HEK293 (cell line): Measurements from ENCODE around the gene NET1.

Experiments
- CTCF ChIA-PET: fragments of 350-600 bp; formaldehyde crosslinking; extraction: SDS; loops from one replicate; lab custom pipeline; 2021; ENCODE audit warnings: antibody characterized with exemption; lab: Yijun Ruan, JAX
- POLR2A ChIA-PET: fragments of 300-600 bp; formaldehyde crosslinking; extraction: SDS; loops from one replicate; lab custom pipeline; 2020; ENCODE audit warnings: antibody characterized with exemption, inconsistent platforms; lab: Yijun Ruan, JAX
- H3K27ac ChIP-seq: fragments of 200-500 bp; sonication (Bioruptor generic); 2 replicates; pipeline ENCODE4 v1.5.1; 2014; ENCODE audit warnings: low read depth, low read length, control low read depth, inconsistent platforms; ENCODE audit errors: extremely low read depth
- H3K36me3 ChIP-seq, 2 experiments: fragments of 200-500 bp in 1 of 2; sonication (Bioruptor generic) in 1 of 2; 1 replicate in 1 of 2; 2 replicates in 1 of 2; pipeline ENCODE4 v1.5.1; 2014 to 2017; ENCODE audit warnings: inconsistent platforms in 2 of 2, low read length in 2 of 2; ENCODE audit not compliant: control insufficient read depth in 2 of 2, insufficient read depth in 1 of 2
- H3K4me1 ChIP-seq: fragments of 200-500 bp; sonication (Bioruptor generic); 2 replicates; pipeline ENCODE4 v1.5.1; 2014; ENCODE audit warnings: mild to moderate bottlenecking, low read length, inconsistent platforms; ENCODE audit not compliant: control insufficient read depth, insufficient read depth
- H3K4me3 ChIP-seq: 2 replicates; pipeline ENCODE4 v1.5.1; 2011; ENCODE audit warnings: low read depth, mild to moderate bottlenecking, control low read depth, low read length, moderate library complexity
- H3K9me3 ChIP-seq: fragments of 200-500 bp; sonication (Bioruptor generic); 2 replicates; pipeline ENCODE4 v1.5.1; 2014; ENCODE audit warnings: low read depth, low read length, inconsistent platforms; ENCODE audit not compliant: control insufficient read depth, insufficient read depth
- EGR2 ChIP-seq: fragments of 450-650 bp; formaldehyde crosslinking; IDR thresholded peaks from 2 replicates; pipeline ENCODE4 v1.5.1; 2016; ENCODE audit warnings: low read depth, missing biosample characterization, missing genetic modification characterization
- REPIN1 ChIP-seq: fragments of 450-650 bp; formaldehyde crosslinking; IDR thresholded peaks from 2 replicates; pipeline ENCODE4 v1.5.1; 2017; ENCODE audit warnings: missing biosample characterization, missing genetic modification characterization, low read depth
- ZNF155 ChIP-seq: fragments of 450-650 bp; formaldehyde crosslinking; IDR thresholded peaks from 2 replicates; pipeline ENCODE4 v1.5.1; 2016; ENCODE audit warnings: missing biosample characterization, missing genetic modification characterization
- ZNF239 ChIP-seq: fragments of 450-650 bp; formaldehyde crosslinking; IDR thresholded peaks from 2 replicates; pipeline ENCODE4 v1.5.1; 2016; ENCODE audit warnings: missing biosample characterization, missing genetic modification characterization
- ZNF416 ChIP-seq: fragments of 450-650 bp; formaldehyde crosslinking; IDR thresholded peaks from 2 replicates; pipeline ENCODE4 v1.5.1; 2016; ENCODE audit warnings: missing biosample characterization, missing genetic modification characterization
- ZNF426 ChIP-seq: fragments of 450-650 bp; formaldehyde crosslinking; IDR thresholded peaks from 2 replicates; pipeline ENCODE4 v1.5.1; 2017; ENCODE audit warnings: missing biosample characterization, missing genetic modification characterization, mild to moderate bottlenecking, inconsistent platforms, moderate library complexity
- ZNF529 ChIP-seq: fragments of 450-650 bp; formaldehyde crosslinking; IDR thresholded peaks from 2 replicates; pipeline ENCODE4 v1.5.1; 2017; ENCODE audit warnings: missing genetic modification characterization, missing biosample characterization; ENCODE audit not compliant: insufficient replicate concordance
- ZXDB ChIP-seq: fragments of 450-650 bp; formaldehyde crosslinking; IDR thresholded peaks from 2 replicates; pipeline ENCODE4 v1.5.1; 2016; ENCODE audit warnings: missing biosample characterization, missing genetic modification characterization
- TF ChIP-seq, protein P1 (sequence below): fragments of 450-650 bp; formaldehyde crosslinking; IDR thresholded peaks from 2 replicates; pipeline ENCODE4 v1.5.1; 2017; ENCODE audit warnings: missing biosample characterization, missing genetic modification characterization
- TF ChIP-seq, protein P2 (sequence below): fragments of 450-650 bp; formaldehyde crosslinking; IDR thresholded peaks from 2 replicates; pipeline ENCODE4 v1.5.1; 2016; ENCODE audit warnings: missing biosample characterization, missing genetic modification characterization
- TF ChIP-seq, protein P3 (sequence below): fragments of 450-650 bp; formaldehyde crosslinking; IDR thresholded peaks from 2 replicates; pipeline ENCODE4 v1.5.1; 2017; ENCODE audit warnings: missing biosample characterization, missing genetic modification characterization
- TF ChIP-seq, protein P4 (sequence below): fragments of 450-650 bp; formaldehyde crosslinking; IDR thresholded peaks from 2 replicates; pipeline ENCODE4 v1.5.1; 2016; ENCODE audit warnings: missing biosample characterization, missing genetic modification characterization, borderline replicate concordance

Gene NET1

DNA sequence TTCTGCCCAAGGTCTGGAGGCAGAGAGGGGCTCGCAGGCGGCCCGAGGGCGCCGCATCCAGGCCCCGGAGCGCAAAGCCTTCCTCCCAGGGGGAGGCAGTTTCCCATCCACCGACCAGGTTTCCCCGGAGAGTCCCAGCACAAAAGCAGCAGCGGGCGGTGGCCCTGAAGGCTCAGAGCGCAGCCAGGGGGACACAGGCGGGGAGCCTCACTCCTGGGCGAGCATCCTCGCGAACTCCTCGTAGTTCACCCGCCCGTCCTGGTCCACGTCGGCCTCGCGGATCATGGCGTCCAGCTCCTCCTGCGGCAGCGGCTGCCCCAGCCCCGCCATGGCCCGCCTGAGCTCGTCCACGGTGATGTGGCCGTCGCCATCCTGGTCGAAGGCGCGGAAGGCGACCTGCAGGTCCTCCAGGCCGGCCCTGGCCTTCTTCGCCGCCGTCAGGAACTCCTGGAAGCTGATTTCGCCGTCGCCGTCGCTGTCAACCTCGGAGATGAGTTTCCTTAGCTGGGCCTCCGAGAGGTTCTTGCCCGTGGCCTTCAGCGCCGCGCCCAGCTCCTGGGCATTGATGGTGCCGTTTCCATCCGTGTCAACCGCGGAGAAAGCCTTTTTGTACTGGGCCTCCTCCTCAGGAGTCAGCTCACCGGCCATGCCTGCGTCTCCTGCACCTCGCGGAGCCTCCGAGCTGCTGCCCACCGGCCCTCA lies 86.6 kb downstream of the NET1 start:
- Histone ChIP-seq H3K4me3 (no peak overlapping the region), H3K4me1 (no peaks in the 10 kb centered on the region), H3K27ac (no peak overlapping the region), H3K9me3 (no peaks in the 10 kb centered on the region), H3K36me3 (no peaks in the 10 kb centered on the region)
- POLR2A ChIA-PET: no interaction called here
- TF ChIP-seq EGR2 (tag by site-specific recombination) (no peak), ZNF155 (tag by site-specific recombination) (no peak), REPIN1 (tag by site-specific recombination) (no peak), ZXDB (tag by site-specific recombination) (no peak), ZNF239 (no peak)
- TF ChIP-seq, protein P1, sequence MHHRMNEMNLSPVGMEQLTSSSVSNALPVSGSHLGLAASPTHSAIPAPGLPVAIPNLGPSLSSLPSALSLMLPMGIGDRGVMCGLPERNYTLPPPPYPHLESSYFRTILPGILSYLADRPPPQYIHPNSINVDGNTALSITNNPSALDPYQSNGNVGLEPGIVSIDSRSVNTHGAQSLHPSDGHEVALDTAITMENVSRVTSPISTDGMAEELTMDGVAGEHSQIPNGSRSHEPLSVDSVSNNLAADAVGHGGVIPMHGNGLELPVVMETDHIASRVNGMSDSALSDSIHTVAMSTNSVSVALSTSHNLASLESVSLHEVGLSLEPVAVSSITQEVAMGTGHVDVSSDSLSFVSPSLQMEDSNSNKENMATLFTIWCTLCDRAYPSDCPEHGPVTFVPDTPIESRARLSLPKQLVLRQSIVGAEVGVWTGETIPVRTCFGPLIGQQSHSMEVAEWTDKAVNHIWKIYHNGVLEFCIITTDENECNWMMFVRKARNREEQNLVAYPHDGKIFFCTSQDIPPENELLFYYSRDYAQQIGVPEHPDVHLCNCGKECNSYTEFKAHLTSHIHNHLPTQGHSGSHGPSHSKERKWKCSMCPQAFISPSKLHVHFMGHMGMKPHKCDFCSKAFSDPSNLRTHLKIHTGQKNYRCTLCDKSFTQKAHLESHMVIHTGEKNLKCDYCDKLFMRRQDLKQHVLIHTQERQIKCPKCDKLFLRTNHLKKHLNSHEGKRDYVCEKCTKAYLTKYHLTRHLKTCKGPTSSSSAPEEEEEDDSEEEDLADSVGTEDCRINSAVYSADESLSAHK (tag by site-specific recombination): no peak
- TF ChIP-seq, protein P2, sequence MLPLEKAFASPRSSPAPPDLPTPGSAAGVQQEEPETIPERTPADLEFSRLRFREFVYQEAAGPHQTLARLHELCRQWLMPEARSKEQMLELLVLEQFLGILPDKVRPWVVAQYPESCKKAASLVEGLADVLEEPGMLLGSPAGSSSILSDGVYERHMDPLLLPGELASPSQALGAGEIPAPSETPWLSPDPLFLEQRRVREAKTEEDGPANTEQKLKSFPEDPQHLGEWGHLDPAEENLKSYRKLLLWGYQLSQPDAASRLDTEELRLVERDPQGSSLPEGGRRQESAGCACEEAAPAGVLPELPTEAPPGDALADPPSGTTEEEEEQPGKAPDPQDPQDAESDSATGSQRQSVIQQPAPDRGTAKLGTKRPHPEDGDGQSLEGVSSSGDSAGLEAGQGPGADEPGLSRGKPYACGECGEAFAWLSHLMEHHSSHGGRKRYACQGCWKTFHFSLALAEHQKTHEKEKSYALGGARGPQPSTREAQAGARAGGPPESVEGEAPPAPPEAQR: no peak
- TF ChIP-seq, protein P3, sequence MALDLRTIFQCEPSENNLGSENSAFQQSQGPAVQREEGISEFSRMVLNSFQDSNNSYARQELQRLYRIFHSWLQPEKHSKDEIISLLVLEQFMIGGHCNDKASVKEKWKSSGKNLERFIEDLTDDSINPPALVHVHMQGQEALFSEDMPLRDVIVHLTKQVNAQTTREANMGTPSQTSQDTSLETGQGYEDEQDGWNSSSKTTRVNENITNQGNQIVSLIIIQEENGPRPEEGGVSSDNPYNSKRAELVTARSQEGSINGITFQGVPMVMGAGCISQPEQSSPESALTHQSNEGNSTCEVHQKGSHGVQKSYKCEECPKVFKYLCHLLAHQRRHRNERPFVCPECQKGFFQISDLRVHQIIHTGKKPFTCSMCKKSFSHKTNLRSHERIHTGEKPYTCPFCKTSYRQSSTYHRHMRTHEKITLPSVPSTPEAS (tag by site-specific recombination): no peak
- TF ChIP-seq, protein P4, sequence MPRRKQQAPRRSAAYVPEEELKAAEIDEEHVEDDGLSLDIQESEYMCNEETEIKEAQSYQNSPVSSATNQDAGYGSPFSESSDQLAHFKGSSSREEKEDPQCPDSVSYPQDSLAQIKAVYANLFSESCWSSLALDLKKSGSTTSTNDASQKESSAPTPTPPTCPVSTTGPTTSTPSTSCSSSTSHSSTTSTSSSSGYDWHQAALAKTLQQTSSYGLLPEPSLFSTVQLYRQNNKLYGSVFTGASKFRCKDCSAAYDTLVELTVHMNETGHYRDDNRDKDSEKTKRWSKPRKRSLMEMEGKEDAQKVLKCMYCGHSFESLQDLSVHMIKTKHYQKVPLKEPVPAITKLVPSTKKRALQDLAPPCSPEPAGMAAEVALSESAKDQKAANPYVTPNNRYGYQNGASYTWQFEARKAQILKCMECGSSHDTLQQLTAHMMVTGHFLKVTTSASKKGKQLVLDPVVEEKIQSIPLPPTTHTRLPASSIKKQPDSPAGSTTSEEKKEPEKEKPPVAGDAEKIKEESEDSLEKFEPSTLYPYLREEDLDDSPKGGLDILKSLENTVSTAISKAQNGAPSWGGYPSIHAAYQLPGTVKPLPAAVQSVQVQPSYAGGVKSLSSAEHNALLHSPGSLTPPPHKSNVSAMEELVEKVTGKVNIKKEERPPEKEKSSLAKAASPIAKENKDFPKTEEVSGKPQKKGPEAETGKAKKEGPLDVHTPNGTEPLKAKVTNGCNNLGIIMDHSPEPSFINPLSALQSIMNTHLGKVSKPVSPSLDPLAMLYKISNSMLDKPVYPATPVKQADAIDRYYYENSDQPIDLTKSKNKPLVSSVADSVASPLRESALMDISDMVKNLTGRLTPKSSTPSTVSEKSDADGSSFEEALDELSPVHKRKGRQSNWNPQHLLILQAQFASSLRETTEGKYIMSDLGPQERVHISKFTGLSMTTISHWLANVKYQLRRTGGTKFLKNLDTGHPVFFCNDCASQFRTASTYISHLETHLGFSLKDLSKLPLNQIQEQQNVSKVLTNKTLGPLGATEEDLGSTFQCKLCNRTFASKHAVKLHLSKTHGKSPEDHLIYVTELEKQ (tag by site-specific recombination): no peak
- CTCF ChIA-PET: interaction anchor here (2.8 kb wide), 1 partner anchor 124 kb away, joined by 11 read pairs; no protein-coding TSS in a partner anchor

DNA sequence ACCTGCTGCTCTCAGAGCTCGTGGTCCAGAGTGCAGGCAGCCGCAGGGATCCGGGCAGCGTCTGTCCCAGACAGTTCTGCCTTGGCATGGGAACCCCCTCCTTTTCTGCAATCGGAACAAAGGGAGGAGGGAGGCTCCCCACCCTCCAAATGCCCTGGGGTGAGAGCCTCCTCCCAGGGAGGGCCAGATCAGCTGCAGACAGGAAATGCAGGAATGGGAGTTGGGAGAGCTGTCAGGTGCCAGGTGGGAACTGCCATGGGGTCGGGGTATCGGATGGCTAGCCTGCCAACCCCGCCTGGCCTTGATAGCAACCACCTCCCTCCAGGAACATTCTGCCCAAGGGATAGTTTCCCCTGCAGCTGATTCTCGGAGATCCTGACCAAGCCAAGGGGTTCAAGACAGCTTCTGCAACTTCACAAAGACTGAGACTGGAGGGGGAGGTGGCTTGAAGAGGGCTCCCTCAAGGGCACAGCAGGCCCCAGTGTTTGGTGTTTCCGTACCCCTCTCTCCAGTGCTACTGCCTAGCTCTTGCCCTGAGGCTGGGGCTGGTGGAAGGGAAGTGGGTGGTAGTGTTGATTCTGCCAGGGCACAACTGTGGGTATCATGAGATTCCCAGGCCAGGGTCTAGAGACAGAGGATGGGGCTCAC lies 87.3 kb downstream of the NET1 start, which contains the start of gene CALML5:
CALML5 (minus strand) TSS at position 78 of the 648 bp plus-strand sequence. CDS start 132 bp downstream, outside the sequence.
- H3K9me3 ChIP-seq: no peaks in the 10 kb centered on the region
- H3K27ac ChIP-seq: no peak within 1 kb of the TSS
- no peaks in the 10 kb centered on the region for H3K4me1 ChIP-seq
- TF ChIP-seq ZNF426 (no peak), ZNF416 (no peak), ZNF529 (tag by site-specific recombination) (no peak)
- TF ChIP-seq, all 188 proteins: peak for 0
- no peaks in the 10 kb centered on the region for H3K36me3 ChIP-seq
- CTCF ChIA-PET: interaction anchor here (0.6 to 2.8 kb wide), 3 partner anchors 18 to 124 kb away, joined by 3 to 11 read pairs (median 3); no protein-coding TSS in a partner anchor
- POLR2A ChIA-PET: no interaction called here
- H3K4me3 ChIP-seq: no peak within 1 kb of the TSS
